K562 (cell line): ENCODE data around the gene FOSL2. TPM values are rescaled to one million over a fixed set of nuclear protein-coding genes. Genes with fewer than 3 reads are reported as not detected.

Source experiments
- ATAC-seq: fragments of 200-7000 bp; cut with Tn5 transposase; 3 replicates; pipeline ENCODE4 v1.9.1; 2020; ENCODE audit warnings: moderate library complexity
- BruUV-seq: library from RNA; stranded (reverse); fragments of 400-500 nt; replicated peaks from 2 replicates; lab custom pipeline; 2021; lab: Mats Ljungman, UMichigan
- CTCF ChIA-PET: fragments of 300-600 bp; formaldehyde crosslinking; extraction: SDS; loops from one replicate; lab custom pipeline; 2021; ENCODE audit warnings: low intra/inter-chr PET ratio; lab: Yijun Ruan, JAX
- POLR2A ChIA-PET: fragments of 300-600, 350-650 bp; sonication (Branson Sonifier 250); formaldehyde crosslinking; extraction: SDS; loops from one replicate; lab custom pipeline; 2021; ENCODE audit warnings: antibody characterized with exemption, inconsistent platforms; lab: Yijun Ruan, JAX
- DNase-seq, 4 experiments: peaks; one replicate each; pipeline versions ENCODE4 v3.0.0 to v3.0.0-alpha.2; 2011 to 2018; ENCODE audit warnings: low spot score in 3 of 4, mixed read lengths in 3 of 4; ENCODE audit errors: extremely low read depth in 1 of 4
- FAIRE-seq: peaks from 2 replicates; lab custom pipeline; 2011; peaks lifted over from hg19 to GRCh38; lab: Jason Lieb, UNC
- H2AFZ ChIP-seq: 2 replicates; pipeline ENCODE4 v1.6.0; 2011; ENCODE audit warnings: low read depth, low read length, control low read depth, inconsistent platforms
- H3K27ac ChIP-seq: fragments of 200-600 bp; 3 replicates; pipeline ENCODE4 v1.8.0; 2011; ENCODE audit warnings: low read depth, mild to moderate bottlenecking, control low read depth, inconsistent platforms, low read length, moderate library complexity, mixed read lengths; ENCODE audit errors: extremely low read depth
- H3K27me3 ChIP-seq, 2 experiments: fragments of 300-600 bp in 1 of 2; 2 replicates in 1 of 2; 3 replicates in 1 of 2; pipeline versions ENCODE4 v1.6.0 to v1.8.0; 2011; ENCODE audit warnings: inconsistent platforms in 2 of 2, low read length in 2 of 2, mild to moderate bottlenecking in 1 of 2, mixed read lengths in 1 of 2, moderate library complexity in 1 of 2; ENCODE audit not compliant: control insufficient read depth in 2 of 2, insufficient read depth in 2 of 2
- H3K36me3 ChIP-seq: fragments of 300-600 bp; 3 replicates; pipeline ENCODE4 v1.8.0; 2011; ENCODE audit warnings: mild to moderate bottlenecking, low read length, inconsistent platforms; ENCODE audit not compliant: control insufficient read depth, insufficient read depth
- H3K4me1 ChIP-seq, 2 experiments: fragments of 200-600 bp in 1 of 2; replicated peaks in 1 of 2; 2 replicates in 1 of 2; 3 replicates in 1 of 2; pipeline versions ENCODE4 v1.5.1 to v1.8.0; 2011; ENCODE audit warnings: inconsistent platforms in 2 of 2, low read length in 2 of 2, mild to moderate bottlenecking in 1 of 2, mixed read lengths in 1 of 2, moderate library complexity in 1 of 2; ENCODE audit not compliant: control insufficient read depth in 2 of 2, insufficient read depth in 2 of 2
- H3K4me2 ChIP-seq: 2 replicates; pipeline ENCODE4 v1.6.1; 2011; ENCODE audit warnings: low read length, control low read depth, inconsistent platforms, mixed read lengths; ENCODE audit not compliant: insufficient read depth
- H3K4me3 ChIP-seq: fragments of 200-600 bp; sonication (generic), shearing (Covaris generic); 2 replicates; pipeline ENCODE4 v1.5.1; 2016; ENCODE audit warnings: control low read depth, inconsistent platforms
- H3K79me2 ChIP-seq: fragments of 200-600 bp; 3 replicates; pipeline ENCODE4 v1.8.0; 2011; ENCODE audit warnings: low read length, inconsistent platforms; ENCODE audit not compliant: control insufficient read depth, insufficient read depth
- H3K9ac ChIP-seq, 2 experiments: 2 replicates each; pipeline versions ENCODE4 v1.6.0 to v1.6.1; 2011; ENCODE audit warnings: low read depth in 2 of 2, low read length in 2 of 2, control low read depth in 1 of 2, inconsistent platforms in 1 of 2, mild to moderate bottlenecking in 1 of 2, mixed read lengths in 1 of 2; ENCODE audit not compliant: insufficient read depth in 1 of 2
- H3K9me1 ChIP-seq: one replicate; pipeline ENCODE4 v1.6.0; 2011; ENCODE audit warnings: inconsistent platforms, mild to moderate bottlenecking, low read length, moderate library complexity; ENCODE audit not compliant: control insufficient read depth, insufficient read depth
- H3K9me3 ChIP-seq: replicated peaks from 2 replicates; pipeline ENCODE4 v1.5.1; 2011; ENCODE audit warnings: low read depth, low read length, inconsistent platforms; ENCODE audit not compliant: control insufficient read depth, insufficient read depth
- H4K20me1 ChIP-seq: replicated peaks from 2 replicates; pipeline ENCODE4 v1.6.1; 2011; ENCODE audit warnings: low read length, inconsistent platforms, mixed read lengths; ENCODE audit not compliant: control insufficient read depth, insufficient read depth
- ATF3 ChIP-seq, 2 experiments: fragments of 450-650 bp in 1 of 2; sonication (generic) in 1 of 2; formaldehyde crosslinking in 1 of 2; IDR thresholded peaks in 1 of 2; conservative IDR thresholded peaks in 1 of 2; 2 replicates each; pipeline versions ENCODE4 v1.6.1 to v1.8.1; 2016 to 2023; ENCODE audit warnings: mild to moderate bottlenecking in 2 of 2, moderate library complexity in 2 of 2, inconsistent platforms in 1 of 2, missing genetic modification reagents in 1 of 2
- GABPB2 ChIP-seq: fragments of 250-450 bp; sonication (Bioruptor Pico); conservative IDR thresholded peaks from 2 replicates; pipeline ENCODE4 v1.5.1; 2021; ENCODE audit warnings: mild to moderate bottlenecking
- KAT2B ChIP-seq: IDR thresholded peaks from one replicate; pipeline ENCODE4 v1.6.1; 2012; ENCODE audit warnings: low read depth, mild to moderate bottlenecking, control low read depth, inconsistent platforms, low read length, moderate library complexity
- RAD21 ChIP-seq, 2 experiments: fragments of 250-450 bp in 1 of 2; fragments of 450-650 bp in 1 of 2; sonication (Bioruptor Pico) in 1 of 2; formaldehyde crosslinking in 1 of 2; IDR thresholded peaks in 1 of 2; conservative IDR thresholded peaks in 1 of 2; 2 replicates each; pipeline versions ENCODE4 v1.4.0 to v1.8.0; 2020 to 2022; ENCODE audit warnings: mild to moderate bottlenecking in 2 of 2, moderate library complexity in 1 of 2
- WGBS: fragments of 100-300 bp; shearing (Covaris generic); methylation state at CpG from one replicate; pipeline ENCODE4 v1.1.6; 2016; ENCODE audit warnings: low coverage, mixed read lengths; ENCODE audit not compliant: insufficient coverage; ENCODE audit errors: missing lambda C conversion rate; 5-methylcytosine and 5-hydroxymethylcytosine counted together
- in situ Hi-C: fragments of 300-500 bp; cut with MboI; formaldehyde crosslinking; loops from 4 replicates; pipeline ENCODE4 v1.15.0; 2018; ENCODE audit warnings: inconsistent platforms, mixed read lengths
- intact Hi-C: fragments of 100-400 bp; cut with micrococcal nuclease; formaldehyde crosslinking; loops from 2 replicates; pipeline ENCODE4 v1.14.2; 2022
- polyA plus RNA-seq, 8 experiments: library from polyadenylated mRNA; depleted of rRNA in 4 of 8; stranded (reverse) in 5 of 8; unstranded in 3 of 8; fragments of >200 nt; fragmentation: Nextera tagmentation in 2 of 8; fragmentation: Illumina TruSeq in 1 of 8; extraction: Ambion mirVana in 2 of 8; extraction: Trizol in 1 of 8; gene quantifications; 2 replicates each; pipeline versions ENCODE4 v1.2.1 to v1.2.3, GENCODE V29; 2011 to 2014; ENCODE audit warnings: inconsistent platforms in 1 of 8, missing spikeins in 1 of 8
- total RNA-seq, 7 experiments: library from RNA; depleted of rRNA in 6 of 7; stranded (reverse); fragments of >200 nt in 6 of 7; fragmentation: Illumina TruSeq in 2 of 7; extraction: Trizol in 2 of 7; gene quantifications; 2 replicates each; pipeline versions ENCODE4 v1.2.1 to v1.2.3, GENCODE V29; 2011 to 2021; ENCODE audit warnings: low replicate concordance in 1 of 7

The FOSL2 gene
- total and polyA plus RNA-seq, 9 of the 15 experiments (the other 6 are each of a cell fraction or from before 2014, with no cell fraction given): 0.04 to 2.9 (median 0.80) TPM

GRCh38 chr2:28364610-28365009, 28.0 kb upstream of the FOSL2 start:
- peaks cover 51 to 63% of the 10 kb centered on the region in 2 experiments for H3K4me1 ChIP-seq
- no peak overlapping the region; a peak in 1 of 4 replicates for H3K9ac ChIP-seq
- ATAC-seq (no peak), FAIRE-seq (peak; percentile 48), DNase-seq (no peak)
- no peaks in the 10 kb centered on the region for H3K27me3 ChIP-seq
- peaks cover under 1% of the 10 kb centered on the region for H3K9me1 ChIP-seq
- intact Hi-C loops: no loop called here
- WGBS: 84% methylated on average over 3 of the region's 3 CpGs
- no peak overlapping the region for H3K4me2 ChIP-seq
- CTCF ChIA-PET: no interaction called here
- POLR2A ChIA-PET: interaction anchor here (1.9 kb wide), 1 partner anchor 9 kb away, joined by 13 read pairs; no protein-coding TSS in a partner anchor
- H3K9me3 ChIP-seq: no peaks in the 10 kb centered on the region
- in situ Hi-C loops: no loop called here
- TF ChIP-seq KAT2B (no peak), ATF3 (IDR thresholded peaks at IDR 0.05) (0 out of 2 replicates have a peak, but pooled peaks have one; percentile 21), ATF3 (CRISPR knock-in tag; conservative IDR thresholded peaks at IDR 0.05) (no peak), RAD21 (CRISPR knock-in tag; conservative IDR thresholded peaks at IDR 0.05 in 1 of 2, IDR thresholded peaks at IDR 0.05 in 1 of 2) (no peak), GABPB2 (no peak)
- no peak overlapping the region for H3K27ac ChIP-seq
- H3K4me3 ChIP-seq: no peak overlapping the region
- no peaks in the 10 kb centered on the region for H4K20me1 ChIP-seq
- H3K36me3 ChIP-seq: no peaks in the 10 kb centered on the region
- no peaks in the 10 kb centered on the region for H3K79me2 ChIP-seq
- no TSS peak for BruUV-seq
- no peak overlapping the region for H2AFZ ChIP-seq
